GM21367 (cell line): ENCODE measurements around the gene KIF14.
"Not testable (repeated sequence)": the region's sequence is repeated elsewhere in the genome, so short reads cannot be mapped to it uniquely, and the experiment has no call there.

Source experiments
- ATAC-seq: cut with Tn5 transposase; IDR thresholded peaks from one replicate; pipeline ENCODE4 v1.9.1; 2021; ENCODE audit not compliant: unreplicated experiment

KIF14 gene

GRCh38 chr1:200547386-200547785 is 73.2 kb downstream of the KIF14 start:
- ATAC-seq = no peak

DNA sequence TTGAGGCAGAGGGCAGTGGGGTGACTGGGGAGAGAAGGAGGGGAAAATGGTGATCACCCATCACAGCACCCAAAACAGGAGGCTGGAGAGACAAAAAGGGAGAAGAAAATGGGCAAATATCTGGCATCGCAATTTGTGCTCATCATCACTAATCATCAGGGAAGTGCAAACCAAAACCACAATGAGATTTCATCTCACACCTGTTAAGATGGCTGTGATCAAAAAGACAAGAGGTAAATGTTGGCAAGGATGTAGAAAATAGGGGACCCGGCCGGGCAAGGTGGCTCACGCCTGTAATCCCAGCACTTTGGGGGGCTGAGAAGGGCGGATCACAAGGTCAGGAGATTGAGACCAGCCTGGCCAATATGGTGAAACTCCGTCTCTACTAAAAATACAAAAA is 74.0 kb downstream of the KIF14 start:
- no peak for ATAC-seq

DNA sequence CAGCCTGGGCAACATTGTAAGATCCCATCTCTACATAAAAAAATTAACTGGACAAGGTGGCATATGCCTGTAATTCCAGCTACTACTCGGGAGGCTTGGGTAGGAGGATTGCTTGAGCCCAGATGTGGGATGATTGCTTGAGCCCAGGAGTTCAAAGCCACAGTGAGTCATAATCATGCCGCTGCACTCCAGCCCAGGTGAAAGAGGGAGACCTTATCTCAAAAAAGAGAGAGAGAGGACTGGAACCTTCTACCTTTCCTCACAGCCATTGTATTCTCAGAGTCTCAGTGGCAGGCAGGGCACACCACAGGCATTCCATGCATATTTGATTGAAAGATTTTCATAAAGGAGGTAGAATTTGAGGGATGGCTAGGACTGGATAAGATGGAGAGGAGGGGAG is 78.4 kb downstream of the KIF14 start:
- ATAC-seq = no peak

GRCh38 chr1:200540281-200540680 is 80.3 kb downstream of the KIF14 start:
- ATAC-seq = no peak

DNA sequence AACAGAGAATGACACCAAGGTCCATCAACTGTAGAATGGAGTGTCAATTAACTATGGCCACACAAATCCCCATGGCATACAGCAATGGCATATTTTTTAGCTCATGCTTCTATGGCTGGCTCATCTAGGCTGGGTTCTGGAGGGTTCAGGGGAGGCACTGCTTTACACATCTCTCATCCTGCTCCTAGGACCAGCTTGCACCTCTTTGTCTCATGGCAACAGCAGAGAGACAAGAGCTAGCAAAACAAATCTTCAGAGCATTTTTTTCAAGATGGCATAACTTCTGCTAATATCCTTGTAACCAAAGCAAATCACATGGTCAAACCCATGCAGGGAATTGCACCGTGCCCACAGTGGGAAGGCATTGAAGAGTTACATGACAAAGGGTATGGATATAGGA is 82.4 kb downstream of the KIF14 start:
- ATAC-seq = no peak

DNA sequence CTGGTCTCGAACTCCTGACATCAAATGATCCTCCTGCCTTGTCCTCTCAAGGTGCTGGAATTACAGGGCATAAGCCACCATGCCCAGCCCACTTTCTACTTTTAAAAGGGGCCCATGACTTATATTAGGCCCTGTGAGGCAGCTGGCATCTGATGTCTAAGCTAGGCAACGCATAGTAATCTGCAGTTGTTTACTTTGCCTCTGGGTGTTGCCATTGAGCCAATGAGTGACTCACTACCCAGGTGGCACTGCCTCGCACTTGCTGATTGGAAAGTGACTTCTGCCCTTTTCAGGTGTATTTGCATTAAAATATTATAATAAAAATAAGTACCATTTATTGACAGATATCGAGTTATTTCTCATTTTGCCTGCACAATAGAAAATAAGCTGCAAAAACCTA is 84.9 kb downstream of the KIF14 start:
- ATAC-seq = no peak

- no peak for ATAC-seq
These were observed 89.8 kb downstream of the KIF14 start for GRCh38 chr1:200530623-200531261.

DNA sequence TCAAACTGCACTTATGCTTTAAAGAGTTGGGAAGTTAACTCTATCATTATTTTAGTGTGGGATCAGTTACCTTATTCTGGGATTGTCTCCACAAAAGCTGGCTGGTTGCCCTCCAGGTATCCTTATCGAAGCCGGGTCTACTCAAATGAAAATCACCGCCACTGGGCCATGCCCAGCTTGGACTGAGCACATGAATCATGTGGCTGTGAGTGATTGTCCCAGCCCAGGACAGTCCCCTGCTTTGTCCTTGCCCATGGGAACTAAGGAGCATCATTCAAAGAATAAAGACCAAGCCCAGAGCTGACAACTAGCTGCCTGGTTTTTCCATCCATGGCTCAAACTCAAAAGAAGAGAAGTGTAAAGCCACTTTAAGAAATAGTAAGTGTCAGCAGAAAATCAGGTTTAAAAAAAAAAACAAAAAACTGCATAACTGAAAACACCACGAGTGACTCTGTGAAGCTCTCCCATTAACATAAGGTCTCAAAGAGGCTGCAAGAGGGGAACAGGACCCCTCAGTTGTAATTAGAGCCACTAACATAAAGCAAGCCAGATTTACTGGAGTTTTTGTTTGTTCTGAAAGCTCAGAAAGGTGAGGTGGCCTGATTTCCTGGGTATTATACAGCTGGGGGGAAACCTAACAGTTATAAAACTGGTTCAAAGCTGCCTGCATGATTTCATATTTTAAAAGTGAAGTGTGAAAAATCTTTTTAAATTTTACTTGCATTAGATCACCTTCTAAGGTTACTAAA is 91.5 kb downstream of the KIF14 start:
- no peak for ATAC-seq

DNA sequence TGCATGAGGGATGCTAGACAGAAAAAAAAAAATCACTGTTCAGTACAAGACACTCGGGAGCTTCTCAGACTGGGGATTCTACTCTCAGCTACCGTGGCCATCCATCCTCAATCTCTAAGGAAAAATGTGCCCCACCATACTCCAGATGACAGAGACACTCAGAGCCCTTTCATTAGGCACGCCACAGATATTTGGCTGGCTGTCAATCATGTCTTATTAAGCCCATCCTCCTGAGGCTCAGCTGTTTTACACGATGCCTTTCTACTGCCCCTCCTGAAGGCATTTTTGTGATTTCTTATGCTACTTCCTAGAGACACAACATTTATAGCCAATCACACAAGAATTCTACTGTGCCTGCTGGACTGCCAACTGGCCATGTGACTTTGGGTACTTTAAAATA is 92.9 kb downstream of the KIF14 start:
- no peak for ATAC-seq

DNA sequence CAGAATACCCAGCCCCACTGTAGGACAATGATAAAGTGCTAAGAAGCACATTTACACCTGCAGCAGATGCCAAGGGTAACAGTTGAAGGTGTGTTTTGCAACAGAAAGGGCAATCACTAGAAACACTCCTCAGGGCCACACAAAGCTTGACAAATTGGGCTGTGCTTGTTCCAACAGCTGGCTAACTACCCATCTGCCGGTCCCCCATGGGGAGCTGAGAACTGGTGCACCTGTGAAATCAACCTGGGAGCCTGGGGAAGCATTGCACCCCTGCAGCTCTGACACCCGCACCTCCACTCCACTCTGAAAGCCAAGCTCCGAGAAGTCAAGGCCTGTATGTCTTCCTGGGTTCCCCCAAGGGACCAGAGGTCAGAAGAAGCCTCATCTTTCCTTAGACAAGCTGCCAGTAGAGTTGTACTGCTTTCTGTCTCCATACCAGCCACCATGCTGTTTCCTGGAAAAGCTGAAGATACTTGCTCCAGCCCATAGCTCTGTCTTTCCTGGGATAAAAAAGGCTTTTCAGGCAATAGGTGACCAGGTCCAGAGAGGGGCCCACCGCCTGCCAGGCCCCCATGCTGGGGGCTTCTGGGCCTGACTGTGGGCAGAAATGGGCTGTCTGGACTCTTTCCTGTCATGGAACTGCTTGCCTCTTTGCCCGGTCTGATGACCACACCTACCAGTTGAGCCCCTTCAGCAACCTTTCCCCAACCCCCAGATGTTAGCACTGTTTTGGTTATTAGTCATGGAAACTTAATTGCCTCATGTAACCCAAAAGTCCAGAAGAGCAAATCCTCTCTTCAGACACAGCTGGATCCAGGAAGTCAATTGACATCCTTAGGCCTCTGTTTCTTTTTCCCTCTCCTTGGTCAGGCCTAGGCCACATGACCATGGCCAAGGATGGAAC is 93.6 kb downstream of the KIF14 start:
- ATAC-seq = peak; percentile 60

DNA sequence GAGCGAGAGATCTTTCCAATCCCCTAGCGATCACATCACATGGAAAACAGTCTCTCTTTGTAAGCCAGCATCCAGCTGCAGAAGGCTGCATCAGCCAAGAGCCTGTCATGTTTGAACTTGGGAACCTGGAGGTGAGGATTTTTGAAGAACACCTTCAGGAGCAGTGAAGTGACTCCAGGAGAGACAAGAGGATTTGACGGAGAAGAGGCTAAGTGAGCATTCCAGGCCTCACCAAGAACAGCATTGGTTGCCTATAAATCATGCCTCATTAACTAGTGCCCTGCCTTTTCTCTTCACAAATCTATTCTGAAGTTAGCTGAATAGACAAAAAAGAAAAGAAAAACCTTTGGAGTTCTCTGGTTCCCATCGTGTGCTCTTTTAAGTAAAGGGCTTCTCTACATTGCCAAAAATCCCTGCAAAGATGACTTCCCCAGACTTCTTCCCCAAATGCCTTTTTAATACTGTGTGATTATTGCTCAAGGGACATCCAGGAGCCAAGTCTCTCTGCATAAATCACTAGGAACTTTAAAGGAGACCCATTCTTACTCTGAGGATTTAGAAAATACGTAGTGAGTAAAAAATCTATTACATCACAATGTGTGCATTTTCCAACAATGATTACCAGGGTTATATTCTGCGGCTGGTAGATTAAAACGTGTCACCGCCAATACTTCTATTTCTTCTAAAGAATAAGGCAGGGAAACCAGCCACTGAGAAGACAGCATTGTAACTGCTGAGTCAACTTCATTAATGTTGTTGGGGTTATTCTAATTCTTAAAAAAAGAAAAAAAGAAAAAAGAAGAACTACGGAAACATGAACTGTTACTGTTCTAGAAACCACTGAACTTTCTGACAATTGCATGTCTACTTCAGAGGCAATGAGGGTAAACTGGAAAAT is 95.2 kb downstream of the KIF14 start:
- ATAC-seq = no peak

- not testable (repeated sequence) for ATAC-seq
These were observed 96.0 kb downstream of the KIF14 start for GRCh38 chr1:200524551-200524950.

GRCh38 chr1:200524092-200524491 is 96.5 kb downstream of the KIF14 start:
- no peak for ATAC-seq

DNA sequence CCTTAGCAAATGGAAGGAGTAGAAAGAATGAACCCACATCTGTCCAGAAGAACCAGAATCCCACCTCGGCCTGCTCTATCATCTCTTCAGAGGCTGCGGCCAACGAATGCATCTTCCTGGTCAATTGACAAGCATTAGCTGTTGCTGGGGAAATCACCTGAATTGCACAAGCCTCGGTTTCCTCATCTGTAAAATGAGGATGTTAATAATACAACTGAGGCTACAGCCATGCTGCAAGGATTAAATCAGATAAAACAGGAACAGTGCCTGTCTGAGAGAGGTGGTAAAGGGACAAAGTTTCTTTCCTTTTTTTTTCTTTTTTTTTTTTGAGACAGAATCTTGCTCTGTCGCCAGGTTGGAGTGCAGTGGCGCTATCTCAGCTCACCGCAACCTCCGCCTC is 99.8 kb downstream of the KIF14 start:
- ATAC-seq = no peak

GRCh38 chr1:200518524-200518923 is 102.0 kb downstream of the KIF14 start:
- ATAC-seq = no peak

- no peak for ATAC-seq
These were observed 108.4 kb downstream of the KIF14 start for GRCh38 chr1:200512191-200512590.

DNA sequence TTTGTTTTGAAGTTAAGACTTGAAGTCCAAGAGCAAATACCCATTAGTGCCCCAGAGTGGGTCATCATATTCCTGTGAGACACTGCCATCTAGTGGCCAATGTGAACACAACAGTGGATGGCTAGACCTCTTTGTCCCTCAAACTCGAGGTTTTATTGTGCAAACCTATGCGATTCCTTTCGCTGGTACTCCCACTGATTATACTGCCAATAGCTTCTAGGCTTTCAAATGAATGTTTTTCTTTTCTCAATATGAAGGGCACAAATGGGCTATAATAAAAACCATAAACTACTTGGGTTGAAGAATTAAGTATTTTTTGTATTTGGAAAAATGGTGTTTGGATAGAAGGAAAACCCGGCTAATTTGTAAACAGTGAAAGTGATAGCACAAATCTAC is 110.3 kb downstream of the KIF14 start:
- peak; percentile 89 for ATAC-seq

GRCh38 chr1:200506471-200506870 is 114.1 kb downstream of the KIF14 start:
- no peak for ATAC-seq

- ATAC-seq = no peak
These were observed 115.3 kb downstream of the KIF14 start for GRCh38 chr1:200505257-200505656.
